HL-60/S4 (cell line): Measurements from ENCODE around the gene MEIS1.

Experiments used
- in situ Hi-C: fragments of 300-500 bp; cut with MboI; formaldehyde crosslinking; loops from 2 replicates; pipeline ENCODE4 v1.14.3; 2022; ENCODE audit warnings: low sequenced_read_pairs

The MEIS1 gene

GRCh38 chr2:66497431-66498288 is 62.7 kb downstream of the MEIS1 start:
- in situ Hi-C loops: no loop called here

- in situ Hi-C loops: no loop called here
Observed at GRCh38 chr2:66498289-66498975, 63.5 kb downstream of the MEIS1 start.

- in situ Hi-C loops: no loop called here
Observed at GRCh38 chr2:66501267-66501666, 66.3 kb downstream of the MEIS1 start.

- in situ Hi-C loops: no loop called here
Observed at GRCh38 chr2:66506265-66506664, 71.3 kb downstream of the MEIS1 start.

GRCh38 chr2:66507673-66508201 is 72.8 kb downstream of the MEIS1 start:
- in situ Hi-C loops: no loop called here

- in situ Hi-C loops: no loop called here
Observed at GRCh38 chr2:66508484-66509071, 73.7 kb downstream of the MEIS1 start.

GRCh38 chr2:66509326-66509811 is 74.4 kb downstream of the MEIS1 start:
- in situ Hi-C loops: no loop called here

GRCh38 chr2:66512626-66513025 is 77.7 kb downstream of the MEIS1 start:
- in situ Hi-C loops: no loop called here

- in situ Hi-C loops: no loop called here
Observed at GRCh38 chr2:66515743-66516142, 80.8 kb downstream of the MEIS1 start.

- in situ Hi-C loops: no loop called here
Observed at GRCh38 chr2:66516499-66516898, 81.6 kb downstream of the MEIS1 start.

GRCh38 chr2:66517772-66518171 is 82.8 kb downstream of the MEIS1 start:
- in situ Hi-C loops: no loop called here

- in situ Hi-C loops: no loop called here
Observed at GRCh38 chr2:66519264-66519843, 84.4 kb downstream of the MEIS1 start.

- in situ Hi-C loops: no loop called here
Observed at GRCh38 chr2:66521291-66521922, 86.5 kb downstream of the MEIS1 start.

- in situ Hi-C loops: no loop called here
Observed at GRCh38 chr2:66522611-66523376, 87.9 kb downstream of the MEIS1 start.

GRCh38 chr2:66523377-66523969 is 88.5 kb downstream of the MEIS1 start:
- in situ Hi-C loops: no loop called here

- in situ Hi-C loops: no loop called here
Observed at GRCh38 chr2:66523990-66524389, 89.1 kb downstream of the MEIS1 start.

- in situ Hi-C loops: no loop called here
Observed at GRCh38 chr2:66525606-66526005, 90.7 kb downstream of the MEIS1 start.

GRCh38 chr2:66526180-66526579 is 91.3 kb downstream of the MEIS1 start:
- in situ Hi-C loops: no loop called here

- in situ Hi-C loops: no loop called here
Observed at GRCh38 chr2:66528974-66529724, 94.2 kb downstream of the MEIS1 start.
